Liver (tissue), 9 donors: ENCODE measurements around the gene SEZ6L. TPM values are rescaled to one million over a fixed set of nuclear protein-coding genes. Genes with fewer than 3 reads are reported as not detected.

Source experiments
- DNase-seq: peaks from one replicate; pipeline ENCODE4 v3.0.0-alpha.2; 2017; ENCODE audit warnings: low spot score
- H3K27ac ChIP-seq, 2 donors: one replicate each; pipeline ENCODE4 v1.7.0; 2013; ENCODE audit warnings: inconsistent platforms in 2 of 2, low read length in 2 of 2, control low read depth in 1 of 2, low read depth in 1 of 2, mild to moderate bottlenecking in 1 of 2
- H3K27me3 ChIP-seq, 4 donors: one replicate each; pipeline versions ENCODE4 v1.6.1 to v1.7.0; 2013; ENCODE audit warnings: low read length in 3 of 4, inconsistent platforms in 1 of 4, mild to moderate bottlenecking in 1 of 4, moderate library complexity in 1 of 4; ENCODE audit not compliant: control insufficient read depth in 4 of 4, insufficient read depth in 4 of 4
- H3K36me3 ChIP-seq, 4 donors: one replicate each; pipeline versions ENCODE4 v1.6.1 to v1.7.0; 2013; ENCODE audit warnings: low read length in 3 of 4, mild to moderate bottlenecking in 3 of 4, low read depth in 1 of 4, moderate library complexity in 1 of 4; ENCODE audit not compliant: control insufficient read depth in 4 of 4, insufficient read depth in 3 of 4
- H3K4me1 ChIP-seq, 4 donors: one replicate each; pipeline versions ENCODE4 v1.6.1 to v1.7.0; 2013; ENCODE audit warnings: low read length in 3 of 4, mild to moderate bottlenecking in 3 of 4, moderate library complexity in 1 of 4; ENCODE audit not compliant: control insufficient read depth in 4 of 4, insufficient read depth in 4 of 4
- H3K4me3 ChIP-seq, 3 donors: one replicate each; pipeline versions ENCODE4 v1.6.1 to v1.7.0; 2013; ENCODE audit warnings: low read length in 3 of 3, control low read depth in 1 of 3, low read depth in 1 of 3, mild to moderate bottlenecking in 1 of 3
- H3K9ac ChIP-seq, 2 donors: one replicate each; pipeline ENCODE4 v1.7.0; 2013; ENCODE audit warnings: low read length in 2 of 2, mild to moderate bottlenecking in 2 of 2, moderate library complexity in 2 of 2, control low read depth in 1 of 2, low read depth in 1 of 2
- H3K9me3 ChIP-seq, 4 donors: one replicate each; pipeline versions ENCODE4 v1.6.1 to v1.7.0; 2013; ENCODE audit warnings: low read length in 3 of 4; ENCODE audit not compliant: control insufficient read depth in 4 of 4
- ATF3 ChIP-seq: IDR thresholded peaks from 2 replicates; pipeline ENCODE4 v1.6.1; 2016; ENCODE audit warnings: antibody characterized with exemption
- CTCF ChIP-seq: fragments of 150-350 bp; IDR thresholded peaks from 2 replicates; pipeline ENCODE4 v1.5.1; 2017; ENCODE audit warnings: improper control_type of control experiment, low read depth, low read length; ENCODE audit not compliant: missing input control
- EGR1 ChIP-seq, 2 donors: IDR thresholded peaks; 2 replicates each; pipeline ENCODE4 v1.6.1; 2016 to 2018; ENCODE audit warnings: antibody characterized with exemption in 2 of 2, low read depth in 2 of 2
- FOXA1 ChIP-seq: IDR thresholded peaks from 2 replicates; pipeline ENCODE4 v1.6.1; 2016; ENCODE audit warnings: antibody characterized with exemption
- FOXA2 ChIP-seq: IDR thresholded peaks from 2 replicates; pipeline ENCODE4 v1.6.1; 2016; ENCODE audit warnings: antibody characterized with exemption
- GABPA ChIP-seq, 2 donors: IDR thresholded peaks in 1 of 2; conservative IDR thresholded peaks in 1 of 2; 2 replicates each; pipeline ENCODE4 v1.6.1; 2016; ENCODE audit warnings: antibody characterized with exemption in 2 of 2, mild to moderate bottlenecking in 1 of 2, moderate library complexity in 1 of 2
- HNF4A ChIP-seq, 2 donors: conservative IDR thresholded peaks; 2 replicates each; pipeline ENCODE4 v1.6.1; 2016; ENCODE audit warnings: antibody characterized with exemption in 2 of 2, mild to moderate bottlenecking in 2 of 2
- JUND ChIP-seq, 2 donors: IDR thresholded peaks; 2 replicates each; pipeline ENCODE4 v1.6.1; 2016; ENCODE audit warnings: antibody characterized with exemption in 2 of 2
- MAX ChIP-seq: IDR thresholded peaks from 2 replicates; pipeline ENCODE4 v1.6.1; 2016; ENCODE audit warnings: antibody characterized with exemption
- NR2F2 ChIP-seq: IDR thresholded peaks from 2 replicates; pipeline ENCODE4 v1.6.1; 2016; ENCODE audit warnings: antibody characterized with exemption
- RAD21 ChIP-seq, 2 donors: IDR thresholded peaks; 2 replicates each; pipeline ENCODE4 v1.6.1; 2016; ENCODE audit warnings: antibody characterized with exemption in 2 of 2, mild to moderate bottlenecking in 2 of 2
- REST ChIP-seq: IDR thresholded peaks from 2 replicates; pipeline ENCODE4 v1.6.1; 2016; ENCODE audit warnings: antibody characterized with exemption, mild to moderate bottlenecking
- RXRA ChIP-seq, 2 donors: IDR thresholded peaks; 2 replicates each; pipeline ENCODE4 v1.6.1; 2017 to 2018; ENCODE audit warnings: antibody characterized with exemption in 2 of 2, mild to moderate bottlenecking in 1 of 2
- SP1 ChIP-seq: IDR thresholded peaks from 2 replicates; pipeline ENCODE4 v1.6.1; 2018; ENCODE audit warnings: antibody characterized with exemption, mild to moderate bottlenecking
- TAF1 ChIP-seq: conservative IDR thresholded peaks from 2 replicates; pipeline ENCODE4 v1.6.1; 2016; ENCODE audit warnings: antibody characterized with exemption, mild to moderate bottlenecking
- YY1 ChIP-seq: IDR thresholded peaks from 2 replicates; pipeline ENCODE4 v1.6.1; 2016; ENCODE audit warnings: antibody characterized with exemption, mild to moderate bottlenecking
- WGBS: extraction: QIAGEN DNeasy Blood & Tissue Kit; methylation state at CpG from one replicate; pipeline ENCODE4 v1.1.7; 2013; 5-methylcytosine and 5-hydroxymethylcytosine counted together
- polyA plus RNA-seq, 2 donors: library from polyadenylated mRNA; stranded (reverse) in 1 of 2; unstranded in 1 of 2; fragments of 200-250 nt in 1 of 2; fragments of >200 nt in 1 of 2; fragmentation: Nextera tagmentation in 1 of 2; extraction: Ambion mirVana in 1 of 2; gene quantifications; one replicate each; pipeline versions ENCODE4 v1.2.1 to v1.2.3, GENCODE V29; 2013 to 2015
- total RNA-seq, 2 donors: library from RNA; depleted of rRNA; stranded (reverse); fragments of >200 nt; gene quantifications; one replicate each; pipeline ENCODE4 v1.2.3, GENCODE V29; 2014
- donor health status: healthy.
- donor health status: healthy.
- donor health status: healthy.
- donor health status: healthy.
- donor health status: healthy.

Gene SEZ6L
- total and polyA plus RNA-seq, 4 donors: under 0.01 to 0.70 (median 0.08) TPM; not detected in 1

GRCh38 chr22:26399289-26399688 is 230.0 kb downstream of the SEZ6L start:
- Histone ChIP-seq H3K9ac (no peak overlapping the region), H3K36me3 (no peaks in the 10 kb centered on the region), H3K27ac (no peak overlapping the region), H3K9me3 (no peaks in the 10 kb centered on the region), H3K4me3 (no peak overlapping the region), H3K27me3 (peaks cover 0 to 4% (median 0%) of the 10 kb centered on the region in 4 donors), H3K4me1 (no peaks in the 10 kb centered on the region)
- no peak for TF ChIP-seq FOXA2
- TF ChIP-seq ATF3: no peak
- no peak for TF ChIP-seq TAF1
- no peak for TF ChIP-seq EGR1 (IDR thresholded peaks at IDR 0.05; ENCODE audit: low read depth in 2 of 2)
- TF ChIP-seq GABPA (IDR thresholded peaks at IDR 0.05 in 1 of 2, conservative IDR thresholded peaks at IDR 0.05 in 1 of 2): no peak
- TF ChIP-seq HNF4A (conservative IDR thresholded peaks at IDR 0.05): no peak
- no peak for TF ChIP-seq REST
- TF ChIP-seq MAX: no peak
- no peak for DNase-seq
- 68% methylated on average over 1 of the region's 1 CpG for WGBS

GRCh38 chr22:26401726-26402125 is 232.5 kb downstream of the SEZ6L start:
- TF ChIP-seq YY1 (no peak), JUND (IDR thresholded peaks at IDR 0.05) (no peak), EGR1 (IDR thresholded peaks at IDR 0.05; ENCODE audit: low read depth in 2 of 2) (no peak), FOXA2 (no peak), NR2F2 (no peak), SP1 (no peak), HNF4A (conservative IDR thresholded peaks at IDR 0.05) (no peak), FOXA1 (no peak), CTCF (no peak), RAD21 (IDR thresholded peaks at IDR 0.05) (no peak), RXRA (IDR thresholded peaks at IDR 0.05) (no peak), MAX (no peak), REST (no peak)
- H3K9ac ChIP-seq: no peak overlapping the region
- peaks cover 0 to 4% (median under 1%) of the 10 kb centered on the region in 4 donors for H3K27me3 ChIP-seq
- no peaks in the 10 kb centered on the region for H3K9me3 ChIP-seq
- 79% methylated on average over 5 of the region's 5 CpGs for WGBS
- H3K27ac ChIP-seq: no peak overlapping the region
- H3K4me1 ChIP-seq: no peaks in the 10 kb centered on the region
- H3K4me3 ChIP-seq: no peak overlapping the region
- no peaks in the 10 kb centered on the region for H3K36me3 ChIP-seq
- DNase-seq: no peak
